Gastrocnemius medialis (tissue), 4 donors: ENCODE results near the gene KLHL13. TPM values are rescaled to one million over a fixed set of nuclear protein-coding genes. Genes with fewer than 3 reads are reported as not detected.

ENCODE experiments used
- ATAC-seq, 2 donors: fragments of 150-250 bp; one replicate each; pipeline ENCODE4 v1.9.1; 2016
- DNase-seq, 2 donors: peaks; one replicate each; pipeline ENCODE4 v3.0.0-alpha.2; 2019
- H3K27ac ChIP-seq, 4 donors: fragments of 200-600 bp; sonication (generic); 1 replicate in 1 of 4; 2 replicates in 3 of 4; pipeline ENCODE4 v1.5.1; 2016 to 2018; ENCODE audit warnings: mild to moderate bottlenecking in 2 of 4, moderate library complexity in 1 of 4
- H3K27me3 ChIP-seq, 3 donors: fragments of 200-600 bp; sonication (generic) in 2 of 3; 1 replicate in 1 of 3; 2 replicates in 2 of 3; pipeline versions ENCODE4 v1.5.1 to v1.6.0; 2016 to 2019; ENCODE audit warnings: mild to moderate bottlenecking in 1 of 3, moderate library complexity in 1 of 3
- H3K36me3 ChIP-seq, 2 donors: fragments of 200-600 bp; sonication (generic) in 1 of 2; one replicate each; pipeline ENCODE4 v1.5.1; 2017 to 2018
- H3K4me1 ChIP-seq, 2 donors: fragments of 200-600 bp; sonication (generic) in 1 of 2; one replicate each; pipeline ENCODE4 v1.5.1; 2016 to 2017; ENCODE audit warnings: mild to moderate bottlenecking in 2 of 2
- H3K4me3 ChIP-seq, 4 donors: fragments of 200-600 bp; sonication (generic) in 3 of 4; 1 replicate in 1 of 4; 2 replicates in 3 of 4; pipeline ENCODE4 v1.5.1; 2016 to 2019; ENCODE audit warnings: mild to moderate bottlenecking in 2 of 4
- H3K9me3 ChIP-seq, 3 donors: fragments of 200-600 bp; sonication (generic) in 2 of 3; 1 replicate in 1 of 3; 2 replicates in 2 of 3; pipeline ENCODE4 v1.5.1; 2016 to 2019
- CTCF ChIP-seq, 5 experiments: fragments of 450-650 bp in 3 of 5; fragments of 200-600 bp in 2 of 5; sonication (generic) in 2 of 5; IDR thresholded peaks in 4 of 5; conservative IDR thresholded peaks in 1 of 5; 1 replicate in 4 of 5; 2 replicates in 1 of 5; pipeline ENCODE4 v1.5.1; 2016 to 2019; ENCODE audit warnings: antibody characterized with exemption in 5 of 5, mild to moderate bottlenecking in 3 of 5, moderate library complexity in 3 of 5
- POLR2A ChIP-seq, 2 donors: fragments of 450-650 bp; IDR thresholded peaks; one replicate each; pipeline ENCODE4 v1.6.1; 2017; ENCODE audit warnings: antibody characterized with exemption in 2 of 2, mild to moderate bottlenecking in 2 of 2, moderate library complexity in 2 of 2
- in situ Hi-C, 4 donors: fragments of 200-750 bp; cut with MboI; loops; one replicate each; pipeline versions ENCODE4 v1.15.0 to v1.8.0; 2017; ENCODE audit warnings: low sequenced_read_pairs in 4 of 4
- intact Hi-C: fragments of 100-400 bp; cut with DNase I; formaldehyde crosslinking; loops from one replicate; pipeline ENCODE4 v1.15.1; 2023; ENCODE audit warnings: low total_unique reads
- total RNA-seq, 4 donors: library from RNA; depleted of rRNA; stranded (reverse); fragments of >200 nt; gene quantifications; one replicate each; pipeline versions ENCODE4 v1.1.0 to v1.2.3, GENCODE V29; 2016

KLHL13 gene
- total RNA-seq, 4 donors from 2014 or later: 0.87 to 3.4 (median 1.0) TPM

DNA sequence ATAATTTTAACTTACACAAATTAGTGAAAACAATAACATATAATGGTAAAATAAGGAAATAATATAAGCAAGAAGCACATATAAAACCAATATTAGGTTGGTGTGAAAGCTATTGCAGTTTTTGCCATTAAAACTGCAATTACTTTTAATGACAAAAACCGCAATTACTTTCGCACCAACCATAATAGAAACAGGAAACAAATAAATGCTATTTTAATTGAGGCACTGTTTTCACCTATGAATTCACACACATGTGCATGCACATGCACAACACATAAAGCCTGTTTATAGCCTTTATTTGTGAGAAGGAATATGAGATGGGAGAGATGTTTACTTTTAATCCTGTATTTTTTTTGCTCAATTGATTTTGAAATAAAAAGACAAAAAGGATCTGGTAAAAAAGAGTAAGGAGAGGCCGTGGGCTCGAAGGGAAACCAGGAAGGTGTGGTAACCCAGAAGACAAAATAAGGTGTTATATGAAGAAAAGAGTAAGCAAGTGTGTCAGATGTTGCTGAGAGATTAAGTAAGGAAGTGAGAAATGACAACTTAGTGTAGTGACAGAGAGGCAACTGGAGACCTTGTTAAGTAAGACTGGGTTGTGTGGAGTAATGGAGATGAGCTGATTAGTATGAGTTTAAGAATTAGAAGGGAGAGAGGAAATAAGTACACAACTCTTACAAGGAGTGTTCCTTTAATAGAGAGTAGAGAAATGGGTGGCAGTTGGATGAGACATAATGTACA lies 69.0 kb downstream of the KLHL13 start:
- Histone ChIP-seq H3K27ac (no peak overlapping the region), H3K36me3 (no peaks in the 10 kb centered on the region), H3K4me3 (no peak overlapping the region), H3K27me3 (no peaks in the 10 kb centered on the region), H3K9me3 (no peaks in the 10 kb centered on the region), H3K4me1 (no peaks in the 10 kb centered on the region)
- ATAC-seq: no peak
- intact Hi-C loops (no loop called here), in situ Hi-C loops (no loop called here)
- TF ChIP-seq CTCF (IDR thresholded peaks at IDR 0.05 in 4 of 5, conservative IDR thresholded peaks at IDR 0.05 in 1 of 5) (no peak), POLR2A (IDR thresholded peaks at IDR 0.05) (no peak)
- DNase-seq: no peak

- Histone ChIP-seq H3K27me3 (no peaks in the 10 kb centered on the region), H3K9me3 (no peaks in the 10 kb centered on the region), H3K27ac (no peak overlapping the region), H3K4me1 (no peaks in the 10 kb centered on the region), H3K4me3 (no peak overlapping the region), H3K36me3 (no peaks in the 10 kb centered on the region)
- ATAC-seq (no peak), DNase-seq (no peak)
- in situ Hi-C loops: no loop called here
- intact Hi-C loops: no loop called here
- TF ChIP-seq CTCF (IDR thresholded peaks at IDR 0.05 in 4 of 5, conservative IDR thresholded peaks at IDR 0.05 in 1 of 5) (no peak), POLR2A (IDR thresholded peaks at IDR 0.05) (no peak)
Observed at GRCh38 chrX:118039591-118039990, 77.0 kb downstream of the KLHL13 start.

- no peak for ATAC-seq
- DNase-seq: no peak
- no peaks in the 10 kb centered on the region for H3K4me1 ChIP-seq
- H3K9me3 ChIP-seq: no peaks in the 10 kb centered on the region
- H3K4me3 ChIP-seq: no peak overlapping the region
- intact Hi-C loops (no loop called here), in situ Hi-C loops (no loop called here)
- no peak overlapping the region for H3K27ac ChIP-seq
- H3K27me3 ChIP-seq: no peaks in the 10 kb centered on the region
- no peaks in the 10 kb centered on the region for H3K36me3 ChIP-seq
- no peak for TF ChIP-seq CTCF (IDR thresholded peaks at IDR 0.05 in 4 of 5, conservative IDR thresholded peaks at IDR 0.05 in 1 of 5)
- no peak for TF ChIP-seq POLR2A (IDR thresholded peaks at IDR 0.05)
Observed at GRCh38 chrX:118038614-118039365, 77.8 kb downstream of the KLHL13 start.

- TF ChIP-seq POLR2A (IDR thresholded peaks at IDR 0.05) (no peak), CTCF (IDR thresholded peaks at IDR 0.05 in 4 of 5, conservative IDR thresholded peaks at IDR 0.05 in 1 of 5) (no peak)
- in situ Hi-C loops: no loop called here
- H3K36me3 ChIP-seq: no peaks in the 10 kb centered on the region
- H3K9me3 ChIP-seq: no peaks in the 10 kb centered on the region
- H3K4me1 ChIP-seq: no peaks in the 10 kb centered on the region
- intact Hi-C loops: no loop called here
- no peaks in the 10 kb centered on the region for H3K27me3 ChIP-seq
- no peak for ATAC-seq
- H3K4me3 ChIP-seq: no peak overlapping the region
- H3K27ac ChIP-seq: no peak overlapping the region
- no peak for DNase-seq
Observed at GRCh38 chrX:118026631-118027030, 90.0 kb downstream of the KLHL13 start.
